GM18867 (cell line): ENCODE results near the gene NPW.

ENCODE experiments used
- ATAC-seq: cut with Tn5 transposase; IDR thresholded peaks from one replicate; pipeline ENCODE4 v1.9.1; 2021; ENCODE audit warnings: mild to moderate bottlenecking, moderate library complexity; ENCODE audit not compliant: unreplicated experiment

The NPW gene

DNA sequence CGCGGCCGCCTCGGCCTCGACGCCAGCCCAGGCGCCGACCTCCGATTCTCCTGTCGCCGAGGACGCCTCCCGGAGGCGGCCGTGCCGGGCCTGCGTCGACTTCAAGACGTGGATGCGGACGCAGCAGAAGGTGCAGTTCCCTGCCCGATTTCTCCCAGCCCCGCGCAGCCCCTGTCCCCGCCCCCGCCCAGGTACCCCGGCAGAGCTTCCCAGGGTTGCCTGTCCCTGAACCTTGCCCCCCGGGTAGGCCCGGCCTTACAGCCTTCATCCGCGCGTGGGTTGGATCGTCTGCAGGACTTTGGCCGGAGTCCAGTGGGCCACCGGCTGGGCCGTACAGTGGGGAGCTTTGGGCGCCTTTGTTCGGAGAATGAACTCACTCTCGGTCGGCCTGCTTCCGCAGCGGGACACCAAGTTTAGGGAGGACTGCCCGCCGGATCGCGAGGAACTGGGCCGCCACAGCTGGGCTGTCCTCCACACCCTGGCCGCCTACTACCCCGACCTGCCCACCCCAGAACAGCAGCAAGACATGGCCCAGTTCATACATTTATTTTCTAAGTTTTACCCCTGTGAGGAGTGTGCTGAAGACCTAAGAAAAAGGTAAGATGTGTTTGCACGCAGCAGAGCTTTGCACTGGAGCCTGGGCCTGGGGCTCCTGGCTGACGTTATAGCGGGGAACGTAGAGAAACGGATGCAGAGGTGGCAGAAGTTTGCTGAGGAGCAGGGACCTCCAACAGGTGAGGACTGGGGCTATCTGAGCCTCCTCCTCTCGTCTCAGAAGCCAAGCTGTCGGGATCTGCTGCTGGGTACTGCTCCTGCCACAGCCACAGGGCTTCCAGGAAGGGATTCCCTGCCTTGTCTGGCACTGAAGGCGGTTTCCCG lies 35.0 kb upstream of the NPW start:
- no peak for ATAC-seq

DNA sequence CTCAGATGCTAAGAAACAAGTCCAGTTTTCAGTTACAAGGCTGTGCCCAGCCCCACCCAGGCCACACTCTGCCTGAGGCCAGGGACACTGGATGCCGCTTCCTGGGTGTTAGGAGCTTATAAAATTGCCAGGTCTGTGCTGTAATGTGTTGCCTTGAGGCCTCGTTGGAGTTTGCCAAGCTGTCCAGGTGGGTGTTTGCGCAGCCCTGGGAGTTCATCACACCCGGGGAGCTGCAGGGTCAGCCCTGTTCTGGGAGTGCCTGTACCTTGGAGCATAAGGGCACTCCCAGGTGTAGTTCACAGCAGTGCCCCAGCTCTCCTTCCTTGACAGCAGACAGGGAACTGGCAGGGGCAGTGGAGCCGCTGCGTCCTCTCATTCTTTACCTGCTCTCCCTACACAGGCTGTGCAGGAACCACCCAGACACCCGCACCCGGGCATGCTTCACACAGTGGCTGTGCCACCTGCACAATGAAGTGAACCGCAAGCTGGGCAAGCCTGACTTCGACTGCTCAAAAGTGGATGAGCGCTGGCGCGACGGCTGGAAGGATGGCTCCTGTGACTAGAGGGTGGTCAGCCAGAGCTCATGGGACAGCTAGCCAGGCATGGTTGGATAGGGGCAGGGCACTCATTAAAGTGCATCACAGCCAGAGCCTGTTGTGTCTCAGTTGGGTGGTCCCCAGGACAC lies 34.0 kb upstream of the NPW start:
- no peak for ATAC-seq

DNA sequence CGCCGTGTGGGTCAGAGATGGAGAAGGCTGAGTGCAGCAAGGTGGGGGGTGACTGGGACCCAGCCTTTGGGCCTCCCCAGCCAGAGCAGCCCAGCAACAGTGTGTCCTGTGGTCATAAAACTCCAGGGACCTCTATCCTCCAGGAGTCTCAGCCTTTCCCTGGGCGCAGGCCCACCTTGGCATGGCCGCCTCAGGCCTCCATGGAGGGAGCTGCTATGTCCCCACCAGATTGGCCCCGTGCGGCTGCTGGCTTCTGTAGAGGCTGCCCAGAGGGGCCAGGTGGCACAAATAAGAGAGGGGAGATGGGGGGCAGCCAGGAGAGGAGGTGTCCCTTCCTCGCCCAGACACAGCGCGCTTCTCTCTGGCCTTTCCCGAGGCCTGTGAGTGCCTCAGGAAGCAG lies 32.4 kb upstream of the NPW start:
- no peak for ATAC-seq

DNA sequence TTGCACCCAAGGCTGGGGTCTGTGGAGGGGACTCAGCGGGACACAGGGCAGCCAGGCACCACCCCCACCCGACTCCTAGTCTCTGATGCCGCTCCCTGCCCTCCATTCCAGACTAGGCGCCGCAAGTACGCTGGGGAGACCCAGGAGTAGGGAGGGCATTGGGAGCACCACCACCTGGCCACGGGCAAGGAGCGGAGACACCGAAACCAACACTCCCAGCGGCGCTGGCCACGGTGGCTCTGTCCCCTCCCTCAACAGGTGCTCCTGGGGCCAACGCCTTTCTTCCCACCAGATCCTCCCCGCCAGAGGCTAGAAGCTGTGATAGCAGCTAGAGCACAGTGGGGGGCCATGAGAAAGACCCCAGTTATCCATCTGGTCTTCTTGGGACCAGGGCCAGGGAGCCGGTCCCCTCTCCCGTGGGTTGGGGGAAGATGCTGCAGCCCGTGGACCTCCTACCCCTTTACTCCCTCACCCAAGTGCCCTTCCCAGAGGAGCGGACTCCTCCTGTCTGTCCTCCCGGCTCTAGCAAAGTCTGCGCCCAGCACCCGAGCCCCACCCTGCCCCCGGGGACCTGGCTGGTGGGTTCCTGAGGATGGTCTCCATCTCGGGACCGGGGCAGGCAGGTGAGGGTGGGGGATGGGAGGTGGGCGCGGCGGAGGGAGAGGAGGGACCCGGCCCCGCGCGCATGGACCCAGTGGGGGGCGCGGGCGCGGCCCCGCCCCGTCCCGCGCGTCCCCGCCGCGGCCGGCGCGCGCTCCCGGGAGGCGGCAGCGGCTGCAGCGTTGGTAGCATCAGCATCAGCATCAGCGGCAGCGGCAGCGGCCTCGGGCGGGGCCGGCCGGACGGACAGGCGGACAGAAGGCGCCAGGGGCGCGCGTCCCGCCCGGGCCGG lies 30.1 kb upstream of the NPW start, which contains the start of gene SYNGR3:
SYNGR3 (plus strand) TSS at position 762 of the 892 bp plus-strand sequence. CDS start 133 bp downstream, outside the sequence.
- no peak for ATAC-seq

DNA sequence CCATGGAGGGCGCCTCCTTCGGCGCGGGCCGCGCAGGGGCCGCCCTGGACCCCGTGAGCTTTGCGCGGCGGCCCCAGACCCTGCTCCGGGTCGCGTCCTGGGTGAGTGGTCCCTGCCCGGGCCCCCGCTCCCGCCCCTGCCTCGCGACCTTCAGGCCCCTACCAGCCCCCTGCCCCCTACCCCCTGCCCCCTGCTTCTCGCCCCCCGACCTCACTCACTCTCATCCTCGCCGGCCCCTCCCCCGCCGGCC lies 29.6 kb upstream of the NPW start:
- no peak for ATAC-seq

DNA sequence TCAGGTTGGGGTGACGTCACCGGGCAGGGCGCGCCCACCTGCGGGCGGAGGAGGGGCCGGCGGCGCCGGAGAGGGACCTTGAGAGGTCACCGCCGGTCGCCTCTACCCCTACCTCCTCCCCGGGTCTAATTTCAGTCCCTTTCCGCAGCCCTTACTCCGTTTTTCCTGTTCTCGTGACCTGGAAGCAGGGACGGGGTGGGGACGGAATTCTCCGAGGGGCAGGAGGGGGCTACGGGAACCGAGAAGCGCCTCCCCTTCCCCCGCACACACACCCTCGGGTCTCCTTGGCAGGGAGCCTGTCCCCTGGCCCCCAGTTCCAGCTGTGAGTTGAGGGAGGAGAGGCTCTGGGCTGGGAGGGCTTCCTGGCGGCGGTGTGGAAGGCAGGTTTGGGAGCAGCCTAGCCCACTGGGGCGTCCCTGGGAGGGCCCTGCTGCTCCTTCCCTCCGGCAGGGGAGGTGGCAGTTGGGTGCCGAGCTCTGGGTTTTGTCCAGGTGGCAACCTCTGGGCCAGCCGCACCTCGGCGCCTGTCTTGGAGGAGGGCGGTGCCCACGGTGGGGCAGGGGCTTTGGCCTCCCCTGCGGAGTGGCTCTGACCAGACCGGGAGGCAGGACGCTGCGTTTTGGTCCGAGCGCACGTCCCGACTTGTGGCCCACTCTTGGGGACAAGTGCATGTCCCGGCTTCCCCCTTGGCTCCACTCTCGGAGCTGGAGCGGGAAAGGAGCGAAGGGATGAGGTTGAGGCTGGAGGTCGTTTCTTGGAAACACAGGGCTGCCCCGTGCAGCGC lies 29.0 kb upstream of the NPW start:
- peak; percentile 5 for ATAC-seq

DNA sequence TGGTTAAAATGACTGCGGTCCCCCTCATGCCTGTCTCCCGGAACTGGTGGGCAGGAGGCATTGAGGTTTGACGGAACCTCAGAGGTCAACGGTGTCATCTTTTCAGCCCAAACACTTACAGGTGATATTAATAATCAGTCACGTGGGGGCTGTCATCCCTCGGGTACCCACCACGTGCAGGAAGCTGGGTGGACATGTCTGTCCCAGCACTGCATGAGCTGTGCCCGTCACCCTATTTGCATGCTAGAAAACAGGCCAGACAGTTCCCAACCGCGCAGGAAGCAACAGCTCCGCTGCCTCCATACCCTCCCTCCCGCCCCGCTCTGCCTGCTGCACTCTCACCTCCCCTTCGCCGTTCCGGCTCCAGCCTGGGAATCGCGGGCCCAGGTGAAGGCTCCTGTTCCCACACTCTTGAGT lies 28.4 kb upstream of the NPW start:
- ATAC-seq: peak; percentile 38

DNA sequence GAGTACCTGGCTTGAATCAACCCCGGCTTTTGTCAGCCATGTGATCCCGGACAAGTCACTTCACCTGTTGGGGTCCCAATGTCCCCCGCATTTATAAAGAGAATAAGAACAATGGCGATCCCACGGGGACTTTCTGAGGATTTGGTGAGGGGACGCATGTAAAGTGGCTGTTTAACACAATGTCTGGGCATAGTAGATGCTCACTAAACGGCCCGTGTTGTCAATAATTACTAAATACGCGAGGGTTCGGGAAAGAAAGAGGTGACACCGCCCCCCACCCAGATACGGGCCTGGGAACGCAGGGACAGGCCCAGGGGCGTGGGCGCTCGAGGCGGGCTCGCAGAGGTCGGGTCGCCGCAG lies 28.0 kb upstream of the NPW start:
- ATAC-seq: no peak

DNA sequence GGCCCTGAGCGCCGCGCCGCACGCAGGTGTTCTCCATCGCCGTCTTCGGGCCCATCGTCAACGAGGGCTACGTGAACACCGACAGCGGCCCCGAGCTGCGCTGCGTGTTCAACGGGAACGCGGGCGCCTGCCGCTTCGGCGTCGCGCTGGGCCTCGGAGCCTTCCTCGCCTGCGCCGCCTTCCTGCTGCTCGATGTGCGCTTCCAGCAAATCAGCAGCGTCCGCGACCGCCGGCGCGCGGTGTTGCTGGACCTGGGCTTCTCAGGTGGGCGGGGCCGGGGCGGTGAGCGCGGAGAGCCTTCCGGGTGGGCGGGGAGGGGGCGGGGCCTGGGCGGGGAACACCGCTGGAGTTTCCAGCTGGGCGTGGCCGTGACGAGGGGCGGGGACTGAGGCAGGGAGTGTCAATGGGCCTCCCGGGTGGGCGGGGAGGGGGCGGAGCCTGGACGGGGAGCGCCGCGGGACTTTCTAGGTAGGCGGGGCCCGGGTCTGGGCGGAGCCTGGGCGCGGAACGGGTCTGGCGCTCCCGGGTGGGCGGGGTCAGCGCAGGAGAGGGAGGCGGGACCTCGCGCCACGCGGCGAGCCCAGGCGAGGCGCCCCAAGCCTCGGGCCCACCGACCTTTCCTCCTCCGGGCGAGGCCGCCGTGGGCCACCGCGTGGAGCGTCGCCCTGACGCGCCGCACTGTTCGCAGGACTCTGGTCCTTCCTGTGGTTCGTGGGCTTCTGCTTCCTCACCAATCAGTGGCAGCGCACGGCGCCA lies 27.5 kb upstream of the NPW start:
- ATAC-seq: peak; percentile 50

DNA sequence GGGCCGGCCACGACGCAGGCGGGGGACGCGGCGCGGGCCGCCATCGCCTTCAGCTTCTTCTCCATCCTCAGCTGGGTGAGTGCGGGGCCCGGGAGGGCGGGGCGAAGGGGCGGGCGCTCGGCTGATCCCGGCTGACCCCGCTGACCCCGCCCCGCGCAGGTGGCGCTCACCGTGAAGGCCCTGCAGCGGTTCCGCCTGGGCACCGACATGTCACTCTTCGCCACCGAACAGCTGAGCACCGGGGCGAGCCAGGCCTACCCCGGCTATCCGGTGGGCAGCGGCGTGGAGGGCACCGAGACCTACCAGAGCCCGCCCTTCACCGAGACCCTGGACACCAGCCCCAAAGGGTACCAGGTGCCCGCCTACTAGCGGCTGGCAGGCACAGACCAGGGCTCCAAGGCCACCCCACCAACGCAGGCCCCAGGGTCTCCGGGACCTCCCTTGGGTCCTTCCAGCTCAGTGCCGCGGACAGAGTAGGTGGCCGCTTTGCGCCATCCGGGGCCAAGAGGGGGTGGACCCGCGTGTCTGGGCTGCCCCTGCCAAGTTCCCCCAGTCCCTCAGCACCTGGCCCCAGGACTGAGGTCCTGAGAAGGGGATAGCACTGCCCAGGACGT lies 26.8 kb upstream of the NPW start:
- no peak for ATAC-seq

DNA sequence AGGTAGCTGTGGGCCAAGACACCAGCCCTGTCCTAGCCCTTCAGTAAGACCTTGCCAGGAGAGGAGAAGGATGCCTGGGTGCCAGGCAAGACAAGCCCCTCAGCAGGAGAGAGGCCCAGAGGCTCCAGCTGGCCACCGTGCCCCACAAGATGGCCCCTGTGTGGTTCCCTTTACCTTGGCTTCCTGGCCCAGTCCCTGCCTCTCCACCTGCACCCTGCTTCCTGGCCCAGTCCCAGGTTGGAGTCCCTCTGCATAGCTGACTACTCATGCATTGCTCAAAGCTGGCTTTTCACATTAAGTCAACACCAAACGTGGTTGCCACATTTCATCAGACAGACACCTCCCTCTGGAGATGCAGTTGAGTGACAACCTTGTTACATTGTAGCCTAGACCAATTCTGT lies 25.9 kb upstream of the NPW start:
- ATAC-seq: no peak

DNA sequence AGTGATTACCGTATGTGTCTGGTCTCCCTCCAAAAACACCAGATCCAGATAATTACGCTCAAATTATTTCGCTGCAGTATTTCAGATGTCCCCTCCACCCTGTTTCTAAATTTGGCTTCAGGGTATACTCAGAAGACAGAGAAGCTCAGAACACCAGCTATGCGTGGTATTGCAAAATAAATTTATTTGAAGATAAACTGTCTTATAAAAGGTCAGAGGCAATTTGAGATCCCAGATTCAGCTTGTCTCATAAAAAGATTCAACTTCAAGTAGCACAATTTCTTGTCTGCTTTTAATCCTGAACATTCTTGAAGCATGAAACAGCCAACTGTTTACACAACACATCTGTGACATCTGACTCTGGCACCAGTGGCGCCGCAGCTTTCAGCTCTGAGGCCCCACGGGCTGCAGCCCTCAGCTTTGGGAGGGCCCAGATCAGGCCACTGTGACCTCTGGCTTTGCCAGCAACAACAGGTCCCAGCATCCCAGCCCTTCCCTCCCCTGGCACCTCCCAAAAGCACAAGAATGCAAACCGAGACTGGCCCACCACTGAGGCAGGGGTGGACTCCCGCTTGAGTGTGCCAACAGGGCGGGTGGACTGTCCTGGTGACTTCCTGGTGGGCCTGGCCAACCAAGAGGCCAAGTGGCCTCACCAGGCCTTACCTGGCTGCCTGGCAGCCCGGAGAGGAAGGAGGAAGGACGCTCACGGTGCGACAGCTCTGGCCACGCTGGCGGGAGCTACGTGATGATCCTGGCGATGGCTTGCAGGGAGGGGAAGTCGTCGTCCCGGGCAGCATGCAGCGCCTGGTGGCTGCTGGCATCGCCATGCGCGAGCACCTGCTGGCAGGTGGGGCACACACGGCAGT lies 21.9 kb upstream of the NPW start:
- no peak for ATAC-seq

DNA sequence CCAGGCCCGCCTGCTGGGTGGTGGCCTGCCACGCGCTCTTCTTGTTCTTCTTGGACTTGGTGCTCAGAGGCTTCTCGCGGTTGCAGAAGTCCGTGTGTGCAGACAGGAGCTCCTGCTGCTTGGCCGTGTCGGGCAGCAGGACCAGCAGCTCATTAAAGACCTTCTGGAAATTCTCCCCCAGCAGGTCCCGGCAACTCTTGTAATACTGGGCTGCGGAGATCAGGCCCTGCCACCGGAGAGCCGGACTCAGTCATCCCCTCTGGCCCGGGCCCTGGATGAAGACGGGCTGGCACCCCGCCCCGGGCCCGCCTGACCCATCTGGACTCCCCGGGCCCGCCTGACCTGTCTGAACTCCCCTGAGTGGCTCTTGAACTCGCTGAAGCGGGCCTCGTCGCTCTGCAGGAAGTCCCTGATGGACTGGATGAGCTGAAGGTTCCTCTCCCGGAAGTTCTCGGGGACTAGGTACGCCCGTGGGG lies 21.2 kb upstream of the NPW start:
- no peak for ATAC-seq

DNA sequence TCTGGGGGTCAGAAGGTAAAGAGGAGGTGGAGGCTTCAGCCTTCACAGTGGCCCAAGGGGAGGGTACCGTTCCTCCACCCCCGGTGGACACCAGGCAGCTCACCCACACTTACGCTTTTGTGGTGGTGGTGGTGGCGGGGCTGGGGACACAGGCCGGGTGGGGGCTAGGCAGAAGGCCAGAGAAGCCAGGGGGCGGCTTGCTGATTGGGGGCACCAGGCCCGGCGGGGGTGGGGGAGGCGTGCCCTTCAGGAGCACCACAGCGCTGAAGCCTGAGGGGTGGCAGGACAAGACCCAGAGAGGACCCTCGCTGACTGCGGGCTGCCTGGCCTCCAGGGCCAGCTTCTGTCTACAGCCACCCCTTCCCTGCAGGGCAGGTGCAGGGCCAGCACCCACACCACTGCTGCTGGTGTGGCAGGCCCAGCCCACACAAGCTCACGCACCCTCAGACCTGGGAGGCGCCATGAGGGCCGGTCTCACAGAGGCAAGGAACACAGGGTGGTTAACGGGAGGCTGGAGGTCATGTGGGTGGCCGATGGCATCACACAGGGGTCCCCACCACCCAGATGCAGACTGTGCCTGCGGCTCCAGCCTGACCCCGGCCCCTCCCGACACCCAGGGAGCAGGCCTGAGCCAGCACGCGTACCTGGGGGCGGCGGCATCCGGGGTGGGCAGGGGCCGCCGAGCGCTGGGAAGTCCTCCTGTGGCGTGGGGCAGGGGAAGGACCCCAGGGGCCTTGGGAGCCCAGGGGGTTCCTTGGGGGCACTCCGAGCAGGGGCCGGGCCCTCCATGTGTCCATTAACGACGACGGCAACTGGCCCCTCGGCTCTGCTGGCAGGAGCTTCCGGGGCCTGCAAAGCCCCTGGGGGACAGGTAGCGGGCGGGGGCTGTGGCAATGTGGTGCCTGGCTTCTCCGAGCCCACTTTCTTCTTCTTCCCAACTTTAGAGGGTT lies 20.5 kb upstream of the NPW start:
- no peak for ATAC-seq

DNA sequence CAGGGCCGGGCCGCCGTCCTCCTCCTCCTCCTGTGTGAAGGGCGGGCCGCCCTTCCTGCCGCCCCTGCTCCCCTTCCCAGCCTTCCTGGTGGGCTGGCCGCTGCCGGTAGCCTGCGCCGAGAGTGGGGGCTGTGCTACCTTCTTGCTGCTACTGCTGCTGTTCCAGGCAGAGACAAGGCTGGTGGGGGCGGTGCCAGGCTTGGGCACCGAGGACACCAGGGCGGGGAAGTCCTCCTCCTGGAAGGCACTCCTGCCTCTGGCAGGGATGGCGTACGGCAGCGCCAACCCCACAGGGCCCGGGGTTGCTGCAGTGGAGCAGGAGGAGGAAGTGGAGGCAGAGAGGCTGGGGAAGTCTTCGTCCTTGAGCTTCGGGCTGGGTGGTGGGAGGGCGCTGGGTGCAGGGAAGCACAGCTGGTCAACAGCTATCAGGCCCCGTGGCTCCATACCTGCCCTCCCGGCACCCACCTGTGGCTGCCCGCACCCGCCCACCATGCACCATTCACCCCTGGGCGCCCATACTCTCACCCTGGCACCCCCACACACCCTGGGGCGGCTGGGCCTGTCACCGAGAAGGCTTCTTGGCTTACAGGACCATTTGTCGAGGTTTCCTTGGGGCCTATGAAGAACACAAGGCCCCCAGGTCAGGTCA lies 19.6 kb upstream of the NPW start:
- no peak for ATAC-seq

DNA sequence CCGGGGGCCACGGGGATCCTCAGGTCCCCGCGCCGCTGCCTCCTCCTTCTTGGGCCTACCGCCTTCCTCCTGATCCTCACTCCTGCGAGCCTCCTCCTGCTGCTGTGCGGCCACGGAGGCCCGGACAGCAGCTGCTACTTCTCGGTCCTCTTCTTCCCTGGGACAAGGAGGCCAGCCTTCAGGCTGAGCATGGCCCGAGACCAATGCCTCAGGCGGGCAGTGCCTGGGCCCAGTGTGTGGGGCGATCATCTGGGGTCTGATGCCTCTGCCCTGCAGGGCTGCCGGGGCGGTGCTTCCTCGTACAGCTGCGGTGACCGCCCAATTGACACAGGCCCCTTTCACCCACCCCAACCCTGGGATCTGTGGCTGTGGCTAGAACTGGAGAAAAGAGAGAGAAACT lies 18.6 kb upstream of the NPW start:
- no peak for ATAC-seq
